Activated CD8-positive, alpha-beta T cell treated with anti-CD3 and anti-CD28 coated beads for 36 hours (primary cell): ENCODE data around the gene XPNPEP2. TPM values are rescaled to one million over a fixed set of nuclear protein-coding genes. Genes with fewer than 3 reads are reported as not detected.

Source experiments
- ATAC-seq: fragments of 200-7000 bp; cut with Tn5 transposase; one replicate; pipeline ENCODE4 v1.10.0; 2021; ENCODE audit warnings: mild to moderate bottlenecking, moderate library complexity
- CTCF ChIA-PET: fragments of 350-600 bp; sonication (Branson Sonifier 250); formaldehyde crosslinking; loops from one replicate; lab custom pipeline; 2021; ENCODE audit warnings: antibody characterized with exemption; lab: Charles Lee
- POLR2A ChIA-PET: fragments of 350-600 bp; sonication (Branson Sonifier 250); formaldehyde crosslinking; loops from one replicate; lab custom pipeline; 2021; ENCODE audit warnings: antibody characterized with exemption; lab: Charles Lee
- DNase-seq: peaks from one replicate; pipeline ENCODE4 v3.0.0-alpha.2; 2020
- H3K27ac Mint-ChIP-seq: one replicate; pipeline ENCODE4 v1.8.0; 2021; ENCODE audit warnings: mild to moderate bottlenecking, mixed read lengths
- H3K27me3 Mint-ChIP-seq: one replicate; pipeline ENCODE4 v1.8.0; 2021; ENCODE audit warnings: mixed read lengths
- H3K36me3 Mint-ChIP-seq: one replicate; pipeline ENCODE4 v1.8.0; 2021; ENCODE audit warnings: low read depth, mixed read lengths
- H3K4me1 Mint-ChIP-seq: one replicate; pipeline ENCODE4 v1.8.0; 2021; ENCODE audit warnings: low read depth, mixed read lengths
- H3K4me3 Mint-ChIP-seq: one replicate; pipeline ENCODE4 v1.8.0; 2021; ENCODE audit warnings: mild to moderate bottlenecking, moderate library complexity, mixed read lengths
- H3K9me3 Mint-ChIP-seq: one replicate; pipeline ENCODE4 v1.8.0; 2021; ENCODE audit warnings: mixed read lengths
- intact Hi-C: fragments of 100-400 bp; cut with micrococcal nuclease; formaldehyde crosslinking; loops from one replicate; pipeline ENCODE4 v1.10.0; 2022
- total RNA-seq, 2 experiments: library from RNA; stranded (reverse); gene quantifications; one replicate each; pipeline ENCODE4 v1.2.3, GENCODE V29; 2021
- TF ChIP-seq, protein P1 (sequence below): fragments of 200-600 bp; IDR thresholded peaks from one replicate; pipeline ENCODE4 v1.8.0; 2022; ENCODE audit warnings: antibody characterized with exemption, mild to moderate bottlenecking

The XPNPEP2 gene
- total RNA-seq, 2 experiments from 2014 or later = 0.16 to 0.38 TPM

DNA sequence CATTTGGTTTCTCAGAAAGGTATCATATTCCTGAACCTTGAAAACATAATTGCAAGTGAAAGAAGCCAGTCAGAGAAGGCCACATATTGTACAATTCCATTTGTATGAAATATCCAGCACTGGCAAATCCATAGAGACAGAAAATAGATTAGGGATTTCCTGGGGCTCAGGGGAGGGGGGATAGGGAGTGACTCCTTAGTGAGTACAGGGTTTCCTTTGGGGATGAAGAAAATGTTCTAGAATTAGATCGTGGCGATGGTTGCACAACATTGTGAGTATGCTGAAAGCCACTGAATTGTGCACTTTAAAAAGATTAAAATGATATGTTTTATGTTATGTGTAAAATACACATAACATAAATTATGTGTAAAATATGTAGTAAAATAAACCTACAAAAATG is 10.3 kb downstream of the XPNPEP2 start:
- Mint-ChIP-seq H3K9me3 (no peaks in the 10 kb centered on the region), H3K27me3 (no peaks in the 10 kb centered on the region), H3K4me3 (no peak overlapping the region), H3K36me3 (no peaks in the 10 kb centered on the region), H3K4me1 (peaks cover 20% of the 10 kb centered on the region), H3K27ac (no peak overlapping the region)
- ChIA-PET CTCF (no interaction called here), POLR2A (no interaction called here)
- intact Hi-C loops = loop anchor here (5.0 kb wide), 1 partner anchor 33 kb away; no protein-coding TSS in a partner anchor
- TF ChIP-seq, protein P1, sequence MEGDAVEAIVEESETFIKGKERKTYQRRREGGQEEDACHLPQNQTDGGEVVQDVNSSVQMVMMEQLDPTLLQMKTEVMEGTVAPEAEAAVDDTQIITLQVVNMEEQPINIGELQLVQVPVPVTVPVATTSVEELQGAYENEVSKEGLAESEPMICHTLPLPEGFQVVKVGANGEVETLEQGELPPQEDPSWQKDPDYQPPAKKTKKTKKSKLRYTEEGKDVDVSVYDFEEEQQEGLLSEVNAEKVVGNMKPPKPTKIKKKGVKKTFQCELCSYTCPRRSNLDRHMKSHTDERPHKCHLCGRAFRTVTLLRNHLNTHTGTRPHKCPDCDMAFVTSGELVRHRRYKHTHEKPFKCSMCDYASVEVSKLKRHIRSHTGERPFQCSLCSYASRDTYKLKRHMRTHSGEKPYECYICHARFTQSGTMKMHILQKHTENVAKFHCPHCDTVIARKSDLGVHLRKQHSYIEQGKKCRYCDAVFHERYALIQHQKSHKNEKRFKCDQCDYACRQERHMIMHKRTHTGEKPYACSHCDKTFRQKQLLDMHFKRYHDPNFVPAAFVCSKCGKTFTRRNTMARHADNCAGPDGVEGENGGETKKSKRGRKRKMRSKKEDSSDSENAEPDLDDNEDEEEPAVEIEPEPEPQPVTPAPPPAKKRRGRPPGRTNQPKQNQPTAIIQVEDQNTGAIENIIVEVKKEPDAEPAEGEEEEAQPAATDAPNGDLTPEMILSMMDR = no peak
- ATAC-seq = no peak
- no peak for DNase-seq

DNA sequence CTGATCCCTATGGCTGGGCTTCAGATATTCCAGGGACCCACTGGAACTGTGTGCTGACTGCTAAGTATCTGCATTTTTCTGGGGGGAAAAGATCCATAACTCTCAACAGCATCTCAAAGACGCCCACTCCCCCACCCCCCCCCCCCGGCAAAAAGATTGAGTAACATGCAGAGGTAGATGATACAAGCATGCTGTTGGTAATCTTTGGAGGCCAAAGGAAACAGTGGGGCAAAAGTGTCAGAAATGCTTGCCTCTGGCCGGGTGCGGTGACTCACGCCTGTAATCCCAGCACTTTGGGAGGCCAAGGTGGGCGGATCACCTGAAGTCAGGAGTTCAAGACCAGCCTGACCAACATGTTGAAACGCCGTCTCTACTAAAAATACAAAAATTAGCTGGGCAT is 12.2 kb downstream of the XPNPEP2 start:
- TF ChIP-seq, protein P1 = no peak
- H3K36me3 Mint-ChIP-seq = no peaks in the 10 kb centered on the region
- DNase-seq (no peak), ATAC-seq (no peak)
- no peak overlapping the region for H3K4me3 Mint-ChIP-seq
- intact Hi-C loops = loop anchor here (10.0 kb wide), 1 partner anchor 74 kb away; no protein-coding TSS in a partner anchor
- H3K27me3 Mint-ChIP-seq = no peaks in the 10 kb centered on the region
- CTCF ChIA-PET = interaction anchor here (1.5 kb wide), 1 partner anchor 110 kb away, joined by 4 read pairs; no protein-coding TSS in a partner anchor
- H3K27ac Mint-ChIP-seq = no peak overlapping the region
- peaks cover 18% of the 10 kb centered on the region for H3K4me1 Mint-ChIP-seq
- POLR2A ChIA-PET = no interaction called here
- H3K9me3 Mint-ChIP-seq = no peaks in the 10 kb centered on the region

DNA sequence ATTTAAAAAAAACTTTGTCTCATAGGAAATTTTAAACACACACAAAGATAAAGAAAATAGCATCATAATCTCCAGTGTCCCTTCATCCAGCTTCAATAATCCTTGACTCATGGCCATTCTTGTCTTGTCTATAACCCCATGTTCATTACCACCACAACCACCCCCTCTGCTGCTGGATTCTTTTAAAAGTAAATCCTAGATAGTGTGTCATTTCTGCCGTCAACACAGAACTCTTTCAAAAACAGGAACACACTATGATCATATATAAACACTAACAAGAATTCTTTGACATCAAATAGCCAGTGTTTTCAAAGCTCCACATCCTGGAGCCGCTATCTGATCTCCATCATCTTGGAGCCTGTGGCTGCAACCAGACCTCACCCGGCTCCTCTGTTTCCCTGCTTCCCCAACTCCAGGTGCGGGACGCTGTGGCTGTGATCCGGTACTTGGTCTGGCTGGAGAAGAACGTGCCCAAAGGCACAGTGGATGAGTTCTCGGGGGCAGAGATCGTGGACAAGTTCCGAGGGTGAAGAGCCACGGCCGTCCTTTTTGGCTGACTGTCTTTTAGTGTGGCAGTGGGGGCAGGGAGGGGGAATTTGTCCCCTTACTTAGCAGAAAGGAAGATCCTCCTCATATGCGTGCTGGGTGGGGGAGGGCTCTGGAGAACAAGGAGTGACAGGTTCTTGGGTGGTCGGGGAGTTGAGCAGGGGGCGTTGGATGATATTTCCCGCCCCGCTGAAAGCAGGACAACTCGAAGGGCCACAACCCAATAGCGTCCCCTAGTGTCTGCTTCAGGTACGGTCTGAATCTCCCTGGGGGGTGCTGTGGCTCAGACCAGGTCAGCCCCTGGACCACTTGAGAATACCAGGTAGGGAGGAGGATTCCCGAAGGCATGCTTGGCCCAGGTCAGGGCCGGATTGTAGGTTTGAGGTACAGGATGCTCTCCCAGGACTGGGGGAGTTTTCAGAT is 15.6 kb downstream of the XPNPEP2 start:
- TF ChIP-seq, protein P1 = peak; percentile 61
- H3K4me3 Mint-ChIP-seq = no peak overlapping the region
- ChIA-PET CTCF (interaction anchor here (0.5 to 4.2 kb wide), 16 partner anchors 9 to 116 kb away, joined by 3 to 26 read pairs (median 3); no protein-coding TSS in a partner anchor), POLR2A (interaction anchor here (1.4 to 1.8 kb wide), 2 partner anchors 9 to 15 kb away, joined by 5 to 7 read pairs; no protein-coding TSS in a partner anchor)
- no peak overlapping the region for H3K27ac Mint-ChIP-seq
- peaks cover 43% of the 10 kb centered on the region for H3K4me1 Mint-ChIP-seq
- H3K36me3 Mint-ChIP-seq = no peaks in the 10 kb centered on the region
- intact Hi-C loops = loop anchor here (10.0 kb wide), 1 partner anchor 70 kb away; no protein-coding TSS in a partner anchor
- ATAC-seq = no peak
- no peaks in the 10 kb centered on the region for H3K9me3 Mint-ChIP-seq
- DNase-seq = peak; percentile 38
- no peaks in the 10 kb centered on the region for H3K27me3 Mint-ChIP-seq

DNA sequence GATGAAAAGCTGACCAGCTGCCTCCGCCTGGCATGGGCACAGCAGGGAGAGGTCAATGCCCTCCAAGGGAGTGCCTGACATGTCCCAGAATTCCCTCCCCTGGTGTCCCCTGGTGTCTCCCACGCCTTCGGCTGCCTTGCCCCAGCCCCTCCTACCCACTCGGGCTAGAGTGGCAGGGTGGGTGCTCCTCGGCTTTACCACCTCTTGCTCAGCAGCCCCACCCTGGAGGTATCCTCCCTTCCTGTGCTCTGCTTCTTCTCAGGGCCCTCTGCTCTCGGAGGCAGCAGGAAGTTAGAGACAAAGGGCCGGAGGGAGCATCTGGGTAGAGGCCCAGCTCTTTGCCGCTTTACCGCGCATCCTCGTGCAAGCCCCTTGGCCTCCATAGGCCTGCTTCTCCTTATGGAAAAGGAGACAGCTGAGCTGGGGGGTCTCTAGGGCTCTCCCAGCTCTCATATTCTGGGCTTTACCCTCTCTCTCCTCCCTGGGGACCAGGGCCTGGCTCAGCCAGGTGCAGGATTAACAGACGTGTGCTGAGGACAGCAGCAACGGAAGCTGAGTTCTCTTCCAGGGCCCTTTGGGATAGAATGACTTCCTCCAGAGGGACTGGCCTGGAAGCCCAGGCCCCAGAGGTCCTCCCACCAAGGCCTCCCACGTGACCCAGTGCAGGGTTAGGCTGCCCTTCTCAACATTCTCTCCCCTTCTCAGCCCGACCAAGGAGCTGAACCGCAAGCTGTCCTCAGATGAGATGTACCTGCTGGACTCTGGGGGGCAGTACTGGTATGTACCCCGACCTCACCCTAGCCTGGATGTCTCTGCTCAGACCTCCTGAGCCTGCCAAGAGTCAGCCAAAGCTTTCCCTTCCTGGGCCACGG is 17.2 kb downstream of the XPNPEP2 start:
- peak overlapping the region; percentile 82 for H3K27ac Mint-ChIP-seq
- POLR2A ChIA-PET = interaction anchor here (0.6 to 2.0 kb wide), 8 partner anchors 11 to 67 kb away, joined by 3 to 19 read pairs (median 3); partner anchors contain the start of gene SASH3
- peak; percentile 50 for ATAC-seq

More for the DNA sequence above, 17.2 kb downstream of the XPNPEP2 start:
- H3K9me3 Mint-ChIP-seq = no peaks in the 10 kb centered on the region
- intact Hi-C loops = loop anchor here (10.0 kb wide), 1 partner anchor 69 kb away; no protein-coding TSS in a partner anchor
- no peaks in the 10 kb centered on the region for H3K36me3 Mint-ChIP-seq
- H3K4me3 Mint-ChIP-seq = peak overlapping the region; percentile 64
- TF ChIP-seq, protein P1 = no peak
- DNase-seq = peak; percentile 48
- H3K27me3 Mint-ChIP-seq = no peaks in the 10 kb centered on the region
- CTCF ChIA-PET = interaction anchor here (0.6 to 4.2 kb wide), 19 partner anchors 10 to 170 kb away, joined by 3 to 26 read pairs (median 4); no protein-coding TSS in a partner anchor
- H3K4me1 Mint-ChIP-seq = peaks cover 58% of the 10 kb centered on the region
